GM12801 (cell line): ENCODE measurements around the gene ATRNL1.

Experiments
- CTCF ChIP-seq: IDR thresholded peaks from one replicate; pipeline ENCODE4 v1.5.1; 2011; ENCODE audit warnings: control low read depth; ENCODE audit not compliant: insufficient read length; ENCODE audit errors: extremely low read depth

Gene ATRNL1

DNA sequence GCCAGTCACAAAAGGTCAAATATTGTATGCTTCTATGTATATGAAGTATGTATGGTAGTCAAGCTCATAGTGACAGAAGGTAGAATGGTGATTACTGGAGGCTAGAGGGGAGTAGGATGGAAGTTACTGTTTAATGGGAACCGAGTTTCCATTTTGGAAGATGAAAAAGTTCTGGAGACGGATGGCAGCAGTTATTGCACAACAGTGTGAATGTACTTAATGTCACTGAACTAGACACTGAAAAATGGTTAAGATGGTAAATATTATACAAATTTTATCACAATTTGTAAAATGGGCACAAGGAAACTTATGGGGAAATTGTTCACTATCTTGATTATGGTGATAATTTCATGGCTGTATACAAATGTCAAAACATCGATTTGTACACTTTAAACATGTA lies 895.2 kb downstream of the ATRNL1 start:
- no peak for TF ChIP-seq CTCF

DNA sequence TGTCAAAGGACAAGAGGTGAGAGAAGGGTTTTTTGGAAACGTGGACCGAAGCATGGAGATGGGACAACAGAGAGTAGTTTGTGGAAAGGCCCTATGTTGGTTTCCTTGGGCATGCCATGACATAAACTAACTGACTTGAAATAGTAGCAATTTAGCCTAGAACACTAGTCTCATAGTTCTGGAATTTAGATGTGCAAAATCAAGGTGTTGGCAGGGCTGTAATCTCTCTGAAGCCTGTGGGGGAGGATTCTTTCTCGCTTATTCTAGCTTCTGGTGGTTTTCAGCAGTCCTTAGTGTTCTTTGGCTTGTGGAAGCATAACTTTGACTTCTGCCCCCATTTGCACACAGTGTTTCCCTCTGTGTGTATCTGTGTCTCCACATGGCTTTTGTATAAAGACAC lies 896.5 kb downstream of the ATRNL1 start:
- no peak for TF ChIP-seq CTCF

GRCh38 chr10:115992236-115992986 lies 899.2 kb downstream of the ATRNL1 start:
- no peak for TF ChIP-seq CTCF

- no peak for TF ChIP-seq CTCF
Observed at GRCh38 chr10:115996031-115996430, 902.9 kb downstream of the ATRNL1 start.

DNA sequence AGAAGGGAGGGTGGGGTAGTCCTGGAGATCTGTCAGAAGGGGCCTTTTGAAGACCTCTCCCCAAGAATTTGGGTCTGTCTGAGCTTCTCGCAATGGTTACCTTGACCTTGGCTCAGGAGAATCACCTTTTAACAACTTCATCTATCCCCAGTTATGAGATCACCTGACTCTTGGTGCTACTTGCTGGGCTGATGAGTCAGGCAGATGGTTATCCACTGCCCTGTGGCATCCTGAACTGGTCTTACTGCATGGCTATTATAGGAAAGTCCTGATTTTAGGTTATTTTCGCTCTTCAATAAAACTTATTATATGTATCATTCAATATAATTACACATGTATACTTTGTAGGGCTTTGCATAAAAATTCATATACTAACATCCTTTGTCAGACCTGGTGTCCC lies 905.1 kb downstream of the ATRNL1 start:
- TF ChIP-seq CTCF: no peak
